GM12878 (cell line): Measurements from ENCODE around the gene ZNF423. TPM values are rescaled to one million over a fixed set of nuclear protein-coding genes. Genes with fewer than 3 reads are reported as not detected.

Experiments used
- ATAC-seq: fragments of 200-7000 bp; cut with Tn5 transposase; 3 replicates; pipeline ENCODE4 v1.9.1; 2020; ENCODE audit warnings: mild to moderate bottlenecking, moderate library complexity
- BruUV-seq: library from RNA; stranded (reverse); fragments of 400-500 nt; replicated peaks from 2 replicates; lab custom pipeline; 2021; lab: Mats Ljungman, UMichigan
- CTCF ChIA-PET: fragments of 300-600 bp; sonication (Branson Sonifier 250); formaldehyde crosslinking; extraction: SDS; loops from one replicate; lab custom pipeline; 2021; ENCODE audit warnings: inconsistent platforms; lab: Yijun Ruan, JAX
- POLR2A ChIA-PET: fragments of 350-600 bp; formaldehyde crosslinking; extraction: SDS; loops from one replicate; lab custom pipeline; 2021; ENCODE audit warnings: inconsistent platforms; lab: Charles Lee
- RAD21 ChIA-PET: fragments of 300-600 bp; sonication (Branson Sonifier 250); formaldehyde crosslinking; loops from one replicate; lab custom pipeline; 2023; ENCODE audit warnings: antibody characterized with exemption; ENCODE audit not compliant: unreplicated experiment; lab: Charles Lee
- SMC1A ChIA-PET: fragments of 300-600 bp; sonication (Branson Sonifier 250); formaldehyde crosslinking; loops from one replicate; lab custom pipeline; 2023; ENCODE audit not compliant: unreplicated experiment, uncharacterized antibody; lab: Charles Lee
- DNase-seq: peaks from one replicate; pipeline ENCODE4 v3.0.0-alpha.2; 2011; ENCODE audit warnings: low read depth, low spot score
- FAIRE-seq: peaks from 3 replicates; lab custom pipeline; 2011; peaks lifted over from hg19 to GRCh38; lab: Jason Lieb, UNC
- H2AFZ ChIP-seq: 2 replicates; pipeline ENCODE4 v1.6.0; 2011; ENCODE audit warnings: low read depth, low read length, control low read depth; ENCODE audit not compliant: control insufficient read depth
- H3K27ac ChIP-seq: 2 replicates; pipeline ENCODE4 v1.5.1; 2011; ENCODE audit warnings: control low read depth; ENCODE audit not compliant: control insufficient read depth, insufficient read depth
- H3K27me3 ChIP-seq, 2 experiments: replicated peaks in 1 of 2; 2 replicates each; pipeline versions ENCODE4 v1.6.0 to v1.6.1; 2011; ENCODE audit warnings: low read length in 1 of 2; ENCODE audit not compliant: control insufficient read depth in 2 of 2, insufficient read depth in 2 of 2
- H3K36me3 ChIP-seq, 2 experiments: 2 replicates each; pipeline ENCODE4 v1.5.1; 2011; ENCODE audit warnings: low read length in 1 of 2; ENCODE audit not compliant: control insufficient read depth in 2 of 2, insufficient read depth in 2 of 2
- H3K4me1 ChIP-seq: 2 replicates; pipeline ENCODE4 v1.6.1; 2011; ENCODE audit warnings: mild to moderate bottlenecking, low read length, moderate library complexity, mixed read lengths; ENCODE audit not compliant: control insufficient read depth, insufficient read depth
- H3K4me2 ChIP-seq: 2 replicates; pipeline ENCODE4 v1.6.0; 2011; ENCODE audit warnings: control low read depth; ENCODE audit not compliant: control insufficient read depth, insufficient read depth
- H3K4me3 ChIP-seq: fragments of 200-600 bp; sonication (generic); 2 replicates; pipeline ENCODE4 v1.5.1; 2016
- H3K79me2 ChIP-seq: 2 replicates; pipeline ENCODE4 v1.6.0; 2011; ENCODE audit warnings: low read length; ENCODE audit not compliant: control insufficient read depth, insufficient read depth
- H3K9ac ChIP-seq: 2 replicates; pipeline ENCODE4 v1.8.0; 2011; ENCODE audit warnings: low read length, control low read depth, mixed read lengths; ENCODE audit not compliant: control insufficient read depth, insufficient read depth
- H3K9me3 ChIP-seq: replicated peaks from 3 replicates; pipeline ENCODE4 v1.5.1; 2011; ENCODE audit warnings: mild to moderate bottlenecking, low read length; ENCODE audit not compliant: control insufficient read depth, insufficient read depth
- H4K20me1 ChIP-seq: 2 replicates; pipeline ENCODE4 v1.6.0; 2011; ENCODE audit not compliant: control insufficient read depth, insufficient read depth
- CREM ChIP-seq: IDR thresholded peaks from 2 replicates; pipeline ENCODE4 v1.6.1; 2014; ENCODE audit warnings: antibody characterized with exemption, low read depth
- HSF1 ChIP-seq: fragments of 150-350 bp; IDR thresholded peaks from 2 replicates; pipeline ENCODE4 v1.6.1; 2014; ENCODE audit warnings: mild to moderate bottlenecking, low read depth, low read length
- IRF4 ChIP-seq: IDR thresholded peaks from 2 replicates; pipeline ENCODE4 v1.6.1; 2011; ENCODE audit warnings: low read depth, low read length
- MTA2 ChIP-seq: fragments of 450-650 bp; IDR thresholded peaks from 2 replicates; pipeline ENCODE4 v1.6.1; 2016; ENCODE audit warnings: low read depth, mild to moderate bottlenecking, moderate library complexity
- SREBF1 ChIP-seq: IDR thresholded peaks from 2 replicates; pipeline ENCODE4 v1.6.1; 2012; ENCODE audit warnings: mild to moderate bottlenecking, low read length
- SUPT20H ChIP-seq: IDR thresholded peaks from 2 replicates; pipeline ENCODE4 v1.6.1; 2011; ENCODE audit warnings: low read depth, mild to moderate bottlenecking, low read length, moderate library complexity, borderline replicate concordance; ENCODE audit not compliant: control insufficient read depth
- ZNF24 ChIP-seq: fragments of 450-650 bp; IDR thresholded peaks from 2 replicates; pipeline ENCODE4 v1.6.1; 2017; ENCODE audit warnings: antibody characterized with exemption, mild to moderate bottlenecking
- ZSCAN29 ChIP-seq: fragments of 450-650 bp; IDR thresholded peaks from 2 replicates; pipeline ENCODE4 v1.6.1; 2017; ENCODE audit warnings: mild to moderate bottlenecking, moderate library complexity
- WGBS: methylation state at CpG from one replicate; pipeline ENCODE4 v1.1.6; 2016; ENCODE audit warnings: low lambda C conversion rate; ENCODE audit not compliant: insufficient replicate concordance, insufficient coverage; ENCODE audit errors: missing lambda C conversion rate; 5-methylcytosine and 5-hydroxymethylcytosine counted together
- in situ Hi-C: fragments of 300-500 bp; cut with MboI; formaldehyde crosslinking; loops from 9 replicates; pipeline ENCODE4 v1.14.3; 2018; ENCODE audit warnings: mixed read lengths
- intact Hi-C: fragments of 100-400 bp; cut with micrococcal nuclease; formaldehyde crosslinking; loops from one replicate; pipeline ENCODE4 v1.14.2; 2022; ENCODE audit not compliant: unreplicated experiment
- polyA plus RNA-seq, 11 experiments: library from polyadenylated mRNA; depleted of rRNA in 4 of 11; unstranded in 6 of 11; stranded (reverse) in 5 of 11; fragments of >200 nt; fragmentation: Nextera tagmentation in 4 of 11; fragmentation: Illumina TruSeq in 1 of 11; extraction: Ambion mirVana in 4 of 11; extraction: Trizol in 1 of 11; gene quantifications; 1 replicate in 1 of 11; 2 replicates in 10 of 11; pipeline versions ENCODE4 v1.2.1 to v1.2.3, GENCODE V29; 2011 to 2016; ENCODE audit warnings: inconsistent platforms in 2 of 11, missing spikeins in 2 of 11, low read depth in 1 of 11
- total RNA-seq, 4 experiments: library from RNA; depleted of rRNA in 3 of 4; stranded (reverse); fragments of >200 nt in 3 of 4; fragmentation: Illumina TruSeq in 1 of 4; extraction: Trizol in 1 of 4; gene quantifications; 2 replicates each; pipeline versions ENCODE4 v1.2.1 to v1.2.3, GENCODE V29; 2013 to 2021
- TF ChIP-seq, protein P1 (sequence below): fragments of 450-650 bp; IDR thresholded peaks from 2 replicates; pipeline ENCODE4 v1.6.1; 2017; ENCODE audit warnings: low read depth, mild to moderate bottlenecking, moderate library complexity

ZNF423 gene
- total and polyA plus RNA-seq, 10 of the 15 experiments (the other 5 are each of a cell fraction or from before 2014, with no cell fraction given) = 0.03 to 0.64 (median 0.10) TPM

DNA sequence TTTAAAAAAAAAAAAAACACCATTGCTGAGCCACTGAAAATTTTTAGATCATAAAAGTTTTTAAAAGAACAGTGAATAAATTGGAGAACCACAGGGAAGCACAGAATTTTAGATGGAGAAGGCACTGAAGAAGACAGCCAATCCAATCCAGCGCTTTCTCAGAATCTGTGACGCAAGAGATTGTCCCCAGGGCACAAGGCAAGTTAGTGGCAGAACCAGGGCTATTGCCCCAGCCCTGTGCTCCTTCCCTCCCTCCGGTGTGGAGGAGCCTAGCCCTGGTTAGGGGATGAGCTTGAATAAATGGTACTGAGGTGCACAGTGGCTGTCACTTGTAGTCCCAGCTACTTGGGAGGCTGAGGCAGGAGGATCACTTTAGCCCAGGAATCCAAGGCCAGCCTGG, 108.3 kb downstream of the ZNF423 start:
- DNase-seq (no peak), ATAC-seq (no peak), FAIRE-seq (no peak)
- in situ Hi-C loops (no loop called here), intact Hi-C loops (no loop called here)
- Histone ChIP-seq H3K36me3 (no peaks in the 10 kb centered on the region), H4K20me1 (no peaks in the 10 kb centered on the region), H2AFZ (no peak overlapping the region), H3K79me2 (no peaks in the 10 kb centered on the region), H3K27me3 (peaks cover 0 to 5% of the 10 kb centered on the region in 2 experiments; a peak in 3 of 4 replicates), H3K4me1 (no peaks in the 10 kb centered on the region), H3K9me3 (no peaks in the 10 kb centered on the region), H3K4me2 (no peak overlapping the region), H3K9ac (no peak overlapping the region), H3K4me3 (no peak overlapping the region), H3K27ac (no peak overlapping the region)
- TF ChIP-seq IRF4 (no peak), CREM (no peak), MTA2 (no peak), SREBF1 (no peak)
- TF ChIP-seq, protein P1, sequence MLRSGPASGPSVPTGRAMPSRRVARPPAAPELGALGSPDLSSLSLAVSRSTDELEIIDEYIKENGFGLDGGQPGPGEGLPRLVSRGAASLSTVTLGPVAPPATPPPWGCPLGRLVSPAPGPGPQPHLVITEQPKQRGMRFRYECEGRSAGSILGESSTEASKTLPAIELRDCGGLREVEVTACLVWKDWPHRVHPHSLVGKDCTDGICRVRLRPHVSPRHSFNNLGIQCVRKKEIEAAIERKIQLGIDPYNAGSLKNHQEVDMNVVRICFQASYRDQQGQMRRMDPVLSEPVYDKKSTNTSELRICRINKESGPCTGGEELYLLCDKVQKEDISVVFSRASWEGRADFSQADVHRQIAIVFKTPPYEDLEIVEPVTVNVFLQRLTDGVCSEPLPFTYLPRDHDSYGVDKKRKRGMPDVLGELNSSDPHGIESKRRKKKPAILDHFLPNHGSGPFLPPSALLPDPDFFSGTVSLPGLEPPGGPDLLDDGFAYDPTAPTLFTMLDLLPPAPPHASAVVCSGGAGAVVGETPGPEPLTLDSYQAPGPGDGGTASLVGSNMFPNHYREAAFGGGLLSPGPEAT = no peak
- ChIA-PET RAD21 (no interaction called here), SMC1A (no interaction called here), POLR2A (no interaction called here), CTCF (no interaction called here)
- BruUV-seq = no TSS peak
- 30% methylated on average over 3 of the region's 3 CpGs for WGBS

DNA sequence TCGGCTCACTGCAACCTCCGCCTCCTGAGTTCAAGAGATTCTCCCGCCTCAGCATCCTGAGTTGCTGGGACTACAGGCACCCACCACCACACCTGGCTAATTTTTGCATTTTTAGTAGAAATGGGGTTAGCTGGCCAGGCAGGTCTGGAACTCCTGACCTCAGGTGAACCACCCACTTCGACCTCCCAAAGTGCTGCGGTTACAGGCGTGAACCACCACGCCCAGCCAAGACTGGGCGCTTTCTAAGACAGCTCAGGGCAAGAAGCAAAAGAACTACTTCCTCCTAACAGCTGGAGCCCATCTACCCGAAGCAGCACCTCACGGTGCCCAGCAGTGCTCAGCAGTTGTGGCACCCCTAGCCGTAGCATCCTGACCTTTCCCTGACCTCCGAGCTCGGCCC, 109.4 kb downstream of the ZNF423 start:
- H3K79me2 ChIP-seq = no peaks in the 10 kb centered on the region
- no peak overlapping the region for H3K4me3 ChIP-seq
- H3K4me1 ChIP-seq = no peaks in the 10 kb centered on the region
- intact Hi-C loops = no loop called here
- peaks cover 0 to 3% of the 10 kb centered on the region in 2 experiments; a peak in 3 of 4 replicates for H3K27me3 ChIP-seq
- no peak for DNase-seq
- RAD21 ChIA-PET = no interaction called here
- no peaks in the 10 kb centered on the region for H4K20me1 ChIP-seq
- no peaks in the 10 kb centered on the region for H3K36me3 ChIP-seq
- H3K9ac ChIP-seq = no peak overlapping the region
- H3K4me2 ChIP-seq = no peak overlapping the region
- no peak for TF ChIP-seq ZNF24
- no peak for TF ChIP-seq ZSCAN29
- no peak for TF ChIP-seq SUPT20H
- no peak for TF ChIP-seq HSF1
- TF ChIP-seq, all 136 proteins: peak for 0
- Histone ChIP-seq H2AFZ (no peak overlapping the region), H3K27ac (no peak overlapping the region), H3K9me3 (no peaks in the 10 kb centered on the region)
- no TSS peak for BruUV-seq
- CTCF ChIA-PET = no interaction called here
- ATAC-seq = no peak
- 29% methylated on average over 13 of the region's 13 CpGs for WGBS
- POLR2A ChIA-PET = no interaction called here
- in situ Hi-C loops = no loop called here
- FAIRE-seq = no peak
- SMC1A ChIA-PET = no interaction called here
